ENCODE measurements around the gene PCDHGA8. TPM values are rescaled to one million over a fixed set of nuclear protein-coding genes. Genes with fewer than 3 reads are reported as not detected.

PCDHGA8 gene
- total and polyA plus RNA-seq, 2 donors (not counting 1 experiment from before 2014, with no cell fraction given) = 1.1 to 4.6 TPM

GRCh38 chr5:141422742-141423291 is 30.4 kb downstream of the PCDHGA8 start:
- Histone ChIP-seq H3K4me1 (ENCODE audit: control insufficient read depth, extremely low read depth, insufficient read depth, low read length) (no peaks in the 10 kb centered on the region), H3K4me2 (ENCODE audit: extremely low read depth, insufficient read depth, low read length) (peak overlapping the region; percentile 3), H3K4me3 (replicated peaks in 1 of 4; ENCODE audit: control extremely low read depth in 1 of 4, insufficient read depth in 1 of 4, low read depth in 3 of 4, low read length in 4 of 4) (no peak overlapping the region), H3K27me3 (ENCODE audit: control insufficient read depth, insufficient read depth, low read length) (no peaks in the 10 kb centered on the region), H2AFZ (ENCODE audit: low read length) (no peak overlapping the region), H3K79me2 (ENCODE audit: control insufficient read depth, insufficient read depth, low read length) (no peaks in the 10 kb centered on the region), H3K36me3 (ENCODE audit: control insufficient read depth, insufficient read depth, low read length) (peaks cover 4% of the 10 kb centered on the region), H3K9me3 (ENCODE audit: control insufficient read depth, insufficient read depth, low read depth, low read length) (peaks cover 17% of the 10 kb centered on the region), H3K27ac (ENCODE audit: insufficient read depth, low read length) (no peak overlapping the region), H4K20me1 (ENCODE audit: control insufficient read depth, extremely low read depth, insufficient read depth, low read length) (no peaks in the 10 kb centered on the region), H3K9ac (ENCODE audit: insufficient read depth, low read length) (no peak overlapping the region)
- TF ChIP-seq EZH2 (IDR thresholded peaks at IDR 0.05; ENCODE audit: low read length, missing control alignments) (no peak), CTCF (conservative IDR thresholded peaks at IDR 0.05 in 1 of 2, IDR thresholded peaks at IDR 0.05 in 1 of 2; ENCODE audit: low read depth in 1 of 2, low read length in 2 of 2) (no peak)
- no peak for DNase-seq (ENCODE audit: low read depth in 2 of 2)

DNA sequence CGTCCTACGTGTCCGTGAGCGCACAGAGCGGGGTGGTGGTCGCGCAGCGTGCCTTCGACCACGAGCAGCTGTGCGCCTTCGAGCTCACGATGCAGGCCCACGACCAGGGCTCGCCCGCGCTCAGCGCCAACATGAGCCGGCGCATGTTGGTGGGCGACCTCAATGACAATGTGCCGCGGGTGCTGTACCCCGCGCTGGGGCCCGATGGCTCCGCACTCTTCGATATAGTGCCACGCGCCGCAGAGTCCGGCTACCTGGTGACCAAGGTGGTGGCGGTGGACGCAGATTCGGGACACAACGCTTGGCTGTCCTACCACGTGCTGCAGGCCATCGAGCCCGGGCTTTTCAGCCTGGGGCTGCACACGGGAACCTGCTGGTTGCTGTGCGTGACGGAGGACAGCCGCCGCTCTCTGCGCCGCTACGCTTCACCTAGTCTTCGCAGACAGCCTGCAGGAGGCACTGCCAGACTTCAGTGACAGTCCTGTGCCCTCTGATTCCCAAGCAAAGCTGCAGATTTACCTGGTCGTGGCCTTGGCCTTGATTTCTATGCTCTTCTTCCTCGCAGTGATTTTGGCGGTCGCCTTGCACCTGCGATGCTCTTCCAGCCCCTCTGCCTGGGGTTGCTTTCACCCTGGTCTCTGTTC is 35.5 kb downstream of the PCDHGA8 start:
- H2AFZ ChIP-seq (ENCODE audit: low read length) = no peak overlapping the region

More for the DNA sequence above, 35.5 kb downstream of the PCDHGA8 start:
- Histone ChIP-seq H3K9me3 (ENCODE audit: control insufficient read depth, insufficient read depth, low read depth, low read length) (peaks cover 8% of the 10 kb centered on the region), H3K4me3 (replicated peaks in 1 of 4; ENCODE audit: control extremely low read depth in 1 of 4, insufficient read depth in 1 of 4, low read depth in 3 of 4, low read length in 4 of 4) (no peak overlapping the region), H3K79me2 (ENCODE audit: control insufficient read depth, insufficient read depth, low read length) (peaks cover 2% of the 10 kb centered on the region), H3K27me3 (ENCODE audit: control insufficient read depth, insufficient read depth, low read length) (no peaks in the 10 kb centered on the region), H3K4me1 (ENCODE audit: control insufficient read depth, extremely low read depth, insufficient read depth, low read length) (no peaks in the 10 kb centered on the region), H3K9ac (ENCODE audit: insufficient read depth, low read length) (no peak overlapping the region), H3K4me2 (ENCODE audit: extremely low read depth, insufficient read depth, low read length) (no peak overlapping the region), H3K27ac (ENCODE audit: insufficient read depth, low read length) (no peak overlapping the region), H3K36me3 (ENCODE audit: control insufficient read depth, insufficient read depth, low read length) (peaks cover 2% of the 10 kb centered on the region), H4K20me1 (ENCODE audit: control insufficient read depth, extremely low read depth, insufficient read depth, low read length) (no peaks in the 10 kb centered on the region)
- DNase-seq (ENCODE audit: low read depth in 2 of 2) = no peak
- TF ChIP-seq EZH2 (IDR thresholded peaks at IDR 0.05; ENCODE audit: low read length, missing control alignments) (no peak), CTCF (conservative IDR thresholded peaks at IDR 0.05 in 1 of 2, IDR thresholded peaks at IDR 0.05 in 1 of 2; ENCODE audit: low read depth in 1 of 2, low read length in 2 of 2) (no peak)
